ENCODE data around the gene TUBA3D.
"Not testable (repeated sequence)": the region's sequence is repeated elsewhere in the genome, so short reads cannot be mapped to it uniquely, and the experiment has no call there.

TUBA3D gene

GRCh38 chr2:131475831-131476230, at the start of gene TUBA3D:
Gene TUBA3D (plus strand): TSS chr2:131476119. CDS start chr2:131476200, 81 bp downstream.
- DNase-seq, result no peak

- no peak for DNase-seq
Observed at GRCh38 chr2:131426727-131427126, 49.2 kb upstream of the TUBA3D start.

GRCh38 chr2:131431336-131431735, 44.6 kb upstream of the TUBA3D start:
- DNase-seq, result no peak

GRCh38 chr2:131440742-131441468, 35.0 kb upstream of the TUBA3D start:
- DNase-seq, result not testable (repeated sequence)

- not testable (repeated sequence) for DNase-seq
Observed at GRCh38 chr2:131444736-131445514, 31.0 kb upstream of the TUBA3D start.

- not testable (repeated sequence) for DNase-seq
Observed at GRCh38 chr2:131445515-131445797, 30.5 kb upstream of the TUBA3D start.

- no peak for DNase-seq
Observed at GRCh38 chr2:131445896-131446295, 30.0 kb upstream of the TUBA3D start.

GRCh38 chr2:131447981-131448380, 27.9 kb upstream of the TUBA3D start:
- DNase-seq, result not testable (repeated sequence)

- DNase-seq, result not testable (repeated sequence)
Observed at GRCh38 chr2:131451265-131451949, 24.5 kb upstream of the TUBA3D start.

- not testable (repeated sequence) for DNase-seq
Observed at GRCh38 chr2:131454914-131455313, 21.0 kb upstream of the TUBA3D start.

- not testable (repeated sequence) for DNase-seq
Observed at GRCh38 chr2:131467722-131468121, 8.2 kb upstream of the TUBA3D start.

GRCh38 chr2:131470944-131471343, 5.0 kb upstream of the TUBA3D start:
- DNase-seq, result not testable (repeated sequence)

GRCh38 chr2:131471624-131472023, 4.3 kb upstream of the TUBA3D start:
- not testable (repeated sequence) for DNase-seq

- DNase-seq, result not testable (repeated sequence)
Observed at GRCh38 chr2:131473266-131473665, 2.7 kb upstream of the TUBA3D start.

- not testable (repeated sequence) for DNase-seq
Observed at GRCh38 chr2:131476363-131476762, 444 bp downstream of the TUBA3D start.

GRCh38 chr2:131477227-131477626, 1.3 kb downstream of the TUBA3D start:
- not testable (repeated sequence) for DNase-seq

GRCh38 chr2:131478074-131478849, 2.3 kb downstream of the TUBA3D start:
- DNase-seq, result not testable (repeated sequence)

- DNase-seq, result not testable (repeated sequence)
Observed at GRCh38 chr2:131478850-131479461, 3.0 kb downstream of the TUBA3D start.

GRCh38 chr2:131480351-131480750, 4.4 kb downstream of the TUBA3D start:
- not testable (repeated sequence) for DNase-seq

GRCh38 chr2:131482506-131483155, 6.7 kb downstream of the TUBA3D start:
- not testable (repeated sequence) for DNase-seq

- not testable (repeated sequence) for DNase-seq
Observed at GRCh38 chr2:131483981-131484820, 8.3 kb downstream of the TUBA3D start.
